Subcutaneous adipose tissue (tissue), 4 donors: ENCODE measurements around the gene DCAF11. TPM values are rescaled to one million over a fixed set of nuclear protein-coding genes. Genes with fewer than 3 reads are reported as not detected.

Experiments
- CTCF ChIP-seq: fragments of 450-650 bp; IDR thresholded peaks from one replicate; pipeline ENCODE4 v1.5.1; 2016; ENCODE audit warnings: low read depth, mild to moderate bottlenecking, control low read depth, antibody characterized with exemption, moderate library complexity
- total RNA-seq, 4 donors: library from RNA; depleted of rRNA; stranded (reverse); fragments of >200 nt; gene quantifications; one replicate each; pipeline ENCODE4 v1.1.0, GENCODE V29; 2016

Gene DCAF11
- total RNA-seq, 4 donors from 2014 or later, result 39.6 to 83.5 (median 53.2) TPM

GRCh38 chr14:24141097-24141880 lies 26.7 kb downstream of the DCAF11 start, which contains the start of gene EMC9:
Gene EMC9, minus strand, starts transcription at chr14:24141591. Its CDS starts 287 bp downstream, at chr14:24141304.
- no peak for TF ChIP-seq CTCF

GRCh38 chr14:24143511-24143910 lies 28.9 kb downstream of the DCAF11 start:
- no peak for TF ChIP-seq CTCF

- no peak for TF ChIP-seq CTCF
Measured at GRCh38 chr14:24144451-24144850, 29.9 kb downstream of the DCAF11 start.

GRCh38 chr14:24145219-24145618 lies 30.6 kb downstream of the DCAF11 start:
- no peak for TF ChIP-seq CTCF

GRCh38 chr14:24145690-24146452 lies 31.3 kb downstream of the DCAF11 start:
- no peak for TF ChIP-seq CTCF

GRCh38 chr14:24146453-24146977 lies 31.9 kb downstream of the DCAF11 start, which contains the start of gene PSME2:
Gene PSME2, minus strand, starts transcription at chr14:24146610. Its CDS starts 29 bp downstream, at chr14:24146581.
- no peak for TF ChIP-seq CTCF
